Esophagus muscularis mucosa (tissue), 4 donors: ENCODE measurements around the gene FKBP10. TPM values are rescaled to one million over a fixed set of nuclear protein-coding genes. Genes with fewer than 3 reads are reported as not detected.
A peak's percentile ranks its signal among the peaks of the same experiment; 100 is the strongest.

Experiments used
- DNase-seq: peaks from one replicate; pipeline ENCODE4 v3.0.0-alpha.2; 2017; ENCODE audit errors: extremely low spot score
- H3K27ac ChIP-seq, 4 donors: fragments of 200-600 bp; sonication (generic); replicated peaks in 1 of 4; 1 replicate in 3 of 4; 2 replicates in 1 of 4; pipeline ENCODE4 v1.5.1; 2016 to 2019; ENCODE audit warnings: mild to moderate bottlenecking in 1 of 4
- H3K27me3 ChIP-seq, 4 donors: fragments of 200-600 bp; sonication (generic); one replicate each; pipeline versions ENCODE4 v1.5.1 to v1.6.0; 2016 to 2019
- H3K36me3 ChIP-seq, 4 donors: fragments of 200-600 bp; sonication (generic); one replicate each; pipeline ENCODE4 v1.5.1; 2016 to 2019
- H3K4me1 ChIP-seq, 4 donors: fragments of 200-600 bp; sonication (generic); one replicate each; pipeline ENCODE4 v1.5.1; 2016 to 2019
- H3K4me3 ChIP-seq, 4 donors: fragments of 200-600 bp; sonication (generic); 1 replicate in 2 of 4; 2 replicates in 2 of 4; pipeline ENCODE4 v1.5.1; 2016 to 2019; ENCODE audit warnings: mild to moderate bottlenecking in 4 of 4, moderate library complexity in 1 of 4
- H3K9me3 ChIP-seq, 4 donors: fragments of 200-600 bp; sonication (generic); 1 replicate in 3 of 4; 2 replicates in 1 of 4; pipeline ENCODE4 v1.5.1; 2016 to 2019
- EP300 ChIP-seq: sonication (generic); formaldehyde crosslinking; IDR thresholded peaks from one replicate; pipeline ENCODE4 v1.6.1; 2017; ENCODE audit warnings: antibody characterized with exemption
- POLR2A ChIP-seq: fragments of 450-650 bp; IDR thresholded peaks from one replicate; pipeline ENCODE4 v1.6.1; 2017; ENCODE audit warnings: antibody characterized with exemption, moderate library complexity, mild to moderate bottlenecking, low read depth
- POLR2AphosphoS5 ChIP-seq, 2 donors: sonication (generic); formaldehyde crosslinking; IDR thresholded peaks; one replicate each; pipeline ENCODE4 v1.6.1; 2017; ENCODE audit warnings: antibody characterized with exemption in 2 of 2
- WGBS: methylation state at CpG from one replicate; pipeline ENCODE4 v1.1.5; 2018; 5-methylcytosine and 5-hydroxymethylcytosine counted together
- intact Hi-C: fragments of 100-400 bp; cut with DNase I; formaldehyde crosslinking; loops from one replicate; pipeline ENCODE4 v1.15.1; 2023
- total RNA-seq, 4 donors: library from RNA; depleted of rRNA; stranded (reverse); fragments of >200 nt; gene quantifications; one replicate each; pipeline versions ENCODE4 v1.1.0 to v1.2.1, GENCODE V29; 2016
- TF ChIP-seq, protein P1 (sequence below), 3 experiments: fragments of 200-600 bp in 2 of 3; fragments of 450-650 bp in 1 of 3; sonication (generic) in 2 of 3; IDR thresholded peaks; one replicate each; pipeline ENCODE4 v1.5.1; 2017 to 2019; ENCODE audit warnings: antibody characterized with exemption in 3 of 3, mild to moderate bottlenecking in 2 of 3, moderate library complexity in 1 of 3

Gene FKBP10
- total RNA-seq, 4 donors from 2014 or later: 30.5 to 49.4 (median 33.8) TPM

DNA sequence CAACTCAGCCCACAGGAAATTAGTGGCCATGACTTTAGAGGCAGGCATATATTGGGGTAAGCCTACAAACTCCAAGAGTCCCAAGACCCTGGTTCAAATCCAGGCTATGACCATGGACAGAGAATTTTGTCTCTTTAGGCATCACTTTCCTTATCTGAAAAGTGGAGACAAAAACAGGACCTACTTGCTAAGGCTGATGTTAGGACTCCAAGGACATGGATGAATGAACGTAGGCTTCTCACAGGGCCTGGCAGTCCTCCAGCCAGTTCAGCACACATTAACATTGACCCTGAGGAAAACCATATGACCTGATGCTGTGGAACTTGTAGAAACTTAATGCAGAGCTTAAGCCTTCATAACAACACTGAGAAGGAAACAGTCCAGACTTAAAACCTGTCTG lies 1.4 kb downstream of the FKBP10 start:
- H3K9me3 ChIP-seq: no peaks in the 10 kb centered on the region
- H3K4me1 ChIP-seq: peaks cover 21 to 48% (median 44%) of the 10 kb centered on the region in 4 donors
- peaks cover 0 to 9% (median 4%) of the 10 kb centered on the region in 4 donors for H3K36me3 ChIP-seq
- no peak for DNase-seq
- TF ChIP-seq POLR2AphosphoS5 (IDR thresholded peaks at IDR 0.05): no peak
- no peak for TF ChIP-seq EP300
- no peak for TF ChIP-seq POLR2A
- TF ChIP-seq, protein P1, sequence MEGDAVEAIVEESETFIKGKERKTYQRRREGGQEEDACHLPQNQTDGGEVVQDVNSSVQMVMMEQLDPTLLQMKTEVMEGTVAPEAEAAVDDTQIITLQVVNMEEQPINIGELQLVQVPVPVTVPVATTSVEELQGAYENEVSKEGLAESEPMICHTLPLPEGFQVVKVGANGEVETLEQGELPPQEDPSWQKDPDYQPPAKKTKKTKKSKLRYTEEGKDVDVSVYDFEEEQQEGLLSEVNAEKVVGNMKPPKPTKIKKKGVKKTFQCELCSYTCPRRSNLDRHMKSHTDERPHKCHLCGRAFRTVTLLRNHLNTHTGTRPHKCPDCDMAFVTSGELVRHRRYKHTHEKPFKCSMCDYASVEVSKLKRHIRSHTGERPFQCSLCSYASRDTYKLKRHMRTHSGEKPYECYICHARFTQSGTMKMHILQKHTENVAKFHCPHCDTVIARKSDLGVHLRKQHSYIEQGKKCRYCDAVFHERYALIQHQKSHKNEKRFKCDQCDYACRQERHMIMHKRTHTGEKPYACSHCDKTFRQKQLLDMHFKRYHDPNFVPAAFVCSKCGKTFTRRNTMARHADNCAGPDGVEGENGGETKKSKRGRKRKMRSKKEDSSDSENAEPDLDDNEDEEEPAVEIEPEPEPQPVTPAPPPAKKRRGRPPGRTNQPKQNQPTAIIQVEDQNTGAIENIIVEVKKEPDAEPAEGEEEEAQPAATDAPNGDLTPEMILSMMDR (IDR thresholded peaks at IDR 0.05): no peak
- H3K27ac ChIP-seq: peak overlapping the region in 1 of 4 donors; percentile 14
- 25% methylated on average over 1 of the region's 1 CpG for WGBS
- intact Hi-C loops: loop anchor here (5.0 kb wide), 1 partner anchor 53 kb away; the partner anchor contains the start of gene KLHL11
- H3K27me3 ChIP-seq: no peaks in the 10 kb centered on the region
- no peak overlapping the region for H3K4me3 ChIP-seq

DNA sequence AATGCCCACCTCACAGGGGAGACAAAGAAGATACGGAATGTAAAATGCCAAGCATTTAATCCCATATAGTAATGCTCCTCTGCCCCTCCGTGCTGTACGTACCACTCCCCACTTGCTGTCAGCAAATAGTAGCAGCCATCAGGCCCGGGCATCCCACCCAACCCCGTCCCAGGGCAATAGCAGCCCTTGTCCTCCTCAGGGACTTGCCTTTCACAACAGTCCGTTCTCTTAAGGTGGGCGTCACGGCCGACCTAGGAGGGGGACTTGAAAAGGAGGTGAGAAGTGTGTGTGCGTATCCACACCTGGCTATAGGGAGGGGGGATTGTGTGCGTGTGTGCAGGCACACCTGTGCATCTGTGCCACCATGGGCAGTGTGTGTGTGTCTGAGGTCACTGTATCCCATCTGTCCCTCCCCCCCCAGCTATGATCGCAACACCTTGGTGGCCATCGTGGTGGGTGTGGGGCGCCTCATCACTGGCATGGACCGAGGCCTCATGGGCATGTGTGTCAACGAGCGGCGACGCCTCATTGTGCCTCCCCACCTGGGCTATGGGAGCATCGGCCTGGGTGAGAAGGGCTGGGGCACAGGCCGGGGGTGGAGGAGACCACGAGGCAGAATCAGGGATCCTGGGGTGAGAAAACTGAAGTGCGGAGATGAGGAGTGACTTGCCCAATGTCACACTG lies 4.0 kb downstream of the FKBP10 start:
- 95% methylated on average over 23 of the region's 23 CpGs for WGBS
- no peak for DNase-seq
- no peak for TF ChIP-seq POLR2AphosphoS5 (IDR thresholded peaks at IDR 0.05)
- no peak for TF ChIP-seq EP300
- TF ChIP-seq POLR2A: no peak
- TF ChIP-seq, protein P1 (IDR thresholded peaks at IDR 0.05): no peak
- H3K4me1 ChIP-seq: peaks cover 7 to 26% (median 23%) of the 10 kb centered on the region in 4 donors
- no peak overlapping the region for H3K4me3 ChIP-seq
- intact Hi-C loops: no loop called here
- no peak overlapping the region for H3K27ac ChIP-seq
- peaks cover 0 to 9% (median 4%) of the 10 kb centered on the region in 4 donors for H3K36me3 ChIP-seq
- no peaks in the 10 kb centered on the region for H3K27me3 ChIP-seq
- H3K9me3 ChIP-seq: no peaks in the 10 kb centered on the region

DNA sequence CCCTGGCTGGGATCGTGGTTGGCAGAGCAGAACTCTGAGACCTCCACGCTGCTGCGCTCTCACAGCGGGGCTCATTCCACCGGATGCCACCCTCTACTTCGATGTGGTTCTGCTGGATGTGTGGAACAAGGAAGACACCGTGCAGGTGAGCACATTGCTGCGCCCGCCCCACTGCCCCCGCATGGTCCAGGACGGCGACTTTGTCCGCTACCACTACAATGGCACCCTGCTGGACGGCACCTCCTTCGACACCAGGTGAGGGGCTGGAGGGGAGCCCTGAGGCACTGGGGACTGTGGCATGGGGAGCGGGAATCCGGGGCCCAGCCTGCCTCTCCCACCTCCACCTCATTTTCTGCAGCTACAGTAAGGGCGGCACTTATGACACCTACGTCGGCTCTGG lies 5.2 kb downstream of the FKBP10 start:
- 99% methylated on average over 20 of the region's 20 CpGs for WGBS
- TF ChIP-seq POLR2A: no peak
- TF ChIP-seq POLR2AphosphoS5 (IDR thresholded peaks at IDR 0.05): no peak
- TF ChIP-seq, protein P1 (IDR thresholded peaks at IDR 0.05): no peak
- intact Hi-C loops: no loop called here

DNA sequence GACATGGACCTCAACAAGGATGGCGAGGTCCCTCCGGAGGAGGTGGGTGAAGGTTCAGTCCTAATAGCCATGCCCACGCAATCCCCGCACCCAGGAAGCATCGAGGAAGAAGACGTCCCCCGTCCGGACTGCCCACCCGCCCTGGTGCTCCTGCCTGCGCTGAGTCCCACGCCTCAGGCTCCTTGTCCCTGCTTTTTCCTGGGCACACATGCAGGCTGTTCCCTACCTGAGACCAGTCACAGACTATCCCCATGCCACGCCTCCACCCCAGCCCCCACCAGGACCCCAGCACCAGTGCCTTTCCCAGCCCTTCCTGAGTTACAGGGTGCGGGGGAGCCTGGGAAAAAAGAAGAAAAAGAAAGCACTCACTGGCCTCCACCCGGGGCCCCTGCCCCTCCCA lies 9.0 kb downstream of the FKBP10 start:
- Histone ChIP-seq H3K27me3 (no peaks in the 10 kb centered on the region), H3K27ac (no peak overlapping the region), H3K4me1 (no peaks in the 10 kb centered on the region), H3K36me3 (peaks cover 15 to 34% (median 26%) of the 10 kb centered on the region in 4 donors), H3K9me3 (no peaks in the 10 kb centered on the region), H3K4me3 (no peak overlapping the region)
- no peak for TF ChIP-seq EP300
- intact Hi-C loops: no loop called here
- 86% methylated on average over 10 of the region's 14 CpGs for WGBS
- no peak for DNase-seq

More for the DNA sequence above, 5.2 kb downstream of the FKBP10 start:
- Histone ChIP-seq H3K4me1 (peaks cover under 1 to 14% (median 11%) of the 10 kb centered on the region in 4 donors), H3K4me3 (no peak overlapping the region), H3K27ac (no peak overlapping the region), H3K9me3 (no peaks in the 10 kb centered on the region), H3K27me3 (no peaks in the 10 kb centered on the region), H3K36me3 (peaks cover 0 to 9% (median 4%) of the 10 kb centered on the region in 4 donors)
- no peak for DNase-seq

DNA sequence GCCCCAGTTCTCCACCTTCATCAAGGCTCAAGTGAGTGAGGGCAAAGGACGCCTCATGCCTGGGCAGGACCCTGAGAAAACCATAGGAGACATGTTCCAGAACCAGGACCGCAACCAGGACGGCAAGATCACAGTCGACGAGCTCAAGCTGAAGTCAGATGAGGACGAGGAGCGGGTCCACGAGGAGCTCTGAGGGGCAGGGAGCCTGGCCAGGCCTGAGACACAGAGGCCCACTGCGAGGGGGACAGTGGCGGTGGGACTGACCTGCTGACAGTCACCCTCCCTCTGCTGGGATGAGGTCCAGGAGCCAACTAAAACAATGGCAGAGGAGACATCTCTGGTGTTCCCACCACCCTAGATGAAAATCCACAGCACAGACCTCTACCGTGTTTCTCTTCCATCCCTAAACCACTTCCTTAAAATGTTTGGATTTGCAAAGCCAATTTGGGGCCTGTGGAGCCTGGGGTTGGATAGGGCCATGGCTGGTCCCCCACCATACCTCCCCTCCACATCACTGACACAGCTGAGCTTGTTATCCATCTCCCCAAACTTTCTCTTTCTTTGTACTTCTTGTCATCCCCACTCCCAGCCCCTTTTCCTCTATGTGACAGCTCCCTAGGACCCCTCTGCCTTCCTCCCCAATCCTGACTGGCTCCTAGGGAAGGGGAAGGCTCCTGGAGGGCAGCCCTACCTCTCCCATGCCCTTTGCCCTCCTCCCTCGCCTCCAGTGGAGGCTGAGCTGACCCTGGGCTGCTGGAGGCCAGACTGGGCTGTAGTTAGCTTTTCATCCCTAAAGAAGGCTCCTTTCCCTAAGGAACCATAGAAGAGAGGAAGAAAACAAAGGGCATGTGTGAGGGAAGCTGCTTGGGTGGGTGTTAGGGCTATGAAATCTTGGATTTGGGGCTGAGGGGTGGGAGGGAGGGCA lies 9.7 kb downstream of the FKBP10 start:
- Histone ChIP-seq H3K4me3 (no peak overlapping the region), H3K27me3 (no peaks in the 10 kb centered on the region), H3K4me1 (peaks cover 0 to under 1% (median 0%) of the 10 kb centered on the region in 4 donors), H3K36me3 (peaks cover 20 to 41% (median 33%) of the 10 kb centered on the region in 4 donors), H3K27ac (no peak overlapping the region), H3K9me3 (no peaks in the 10 kb centered on the region)
- DNase-seq: no peak
- 79% methylated on average over 11 of the region's 12 CpGs for WGBS
- intact Hi-C loops: no loop called here
- no peak for TF ChIP-seq POLR2AphosphoS5 (IDR thresholded peaks at IDR 0.05)
- TF ChIP-seq, protein P1 (IDR thresholded peaks at IDR 0.05): no peak
- no peak for TF ChIP-seq EP300
- TF ChIP-seq POLR2A: no peak
